ENCODE measurements around the gene CENPH.
"Not testable (repeated sequence)": the region's sequence is repeated elsewhere in the genome, so short reads cannot be mapped to it uniquely, and the experiment has no call there.

The CENPH gene

GRCh38 chr5:69189162-69190086, at the start of gene CENPH:
Gene CENPH (plus strand): TSS chr5:69189583. CDS start chr5:69189635, 52 bp downstream.
- DNase-seq = no peak

DNA sequence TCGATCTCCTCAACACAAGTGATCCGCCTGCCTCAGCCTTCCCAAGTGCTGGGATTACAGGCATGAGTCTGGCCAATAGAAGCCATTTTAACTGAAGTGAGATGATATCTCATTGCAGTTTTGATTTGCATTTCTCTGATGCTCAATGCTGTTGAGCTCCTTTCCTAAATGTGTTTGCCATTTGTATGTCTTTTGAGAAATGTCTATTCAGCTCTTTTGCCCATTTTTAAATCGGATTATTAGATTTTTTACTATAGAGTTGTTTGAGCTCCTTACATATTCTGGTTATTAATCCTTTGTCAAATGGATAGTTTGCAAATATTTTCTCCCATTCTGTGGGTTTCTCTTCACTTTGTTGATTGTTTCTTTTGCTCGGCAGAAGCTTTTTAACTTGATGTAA, 49.1 kb upstream of the CENPH start:
- not testable (repeated sequence) for DNase-seq

DNA sequence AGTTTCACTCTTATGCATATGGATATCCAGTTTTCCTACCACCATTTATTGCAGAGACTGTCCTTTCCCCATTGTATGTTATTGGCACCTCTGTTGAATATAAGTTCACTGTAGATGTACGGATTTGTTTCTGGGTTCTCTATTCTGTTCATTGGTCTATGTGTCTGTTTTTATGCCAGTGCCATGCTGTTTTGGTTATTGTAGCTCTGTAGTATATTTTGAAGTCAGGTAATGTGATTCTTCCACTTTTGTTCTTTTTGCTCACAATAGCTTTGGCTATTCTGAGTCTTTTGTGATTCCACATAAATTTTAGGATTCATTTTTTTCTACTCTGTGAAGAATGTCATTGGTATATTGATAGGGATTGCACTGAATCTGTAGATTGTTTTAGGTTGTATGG, 48.6 kb upstream of the CENPH start:
- DNase-seq = no peak

DNA sequence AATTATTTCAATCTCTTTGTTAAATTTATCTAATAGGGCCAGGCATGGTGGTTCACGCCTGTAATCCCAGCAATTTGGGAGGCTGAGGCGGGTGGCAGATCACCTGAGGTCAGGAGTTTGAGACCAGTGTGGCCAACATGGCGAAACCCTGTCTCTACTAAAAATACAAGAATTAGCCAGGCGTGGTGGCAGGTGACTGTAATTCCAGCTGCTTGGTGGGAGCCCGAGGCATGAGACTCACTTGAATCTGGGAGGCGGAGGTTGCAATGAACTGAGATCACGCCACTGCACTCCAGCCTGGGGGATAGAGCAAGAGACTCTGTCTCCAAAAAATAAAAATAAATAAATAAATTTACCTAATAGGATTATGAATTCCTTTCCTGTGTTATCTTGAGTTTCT, 40.8 kb upstream of the CENPH start:
- not testable (repeated sequence) for DNase-seq

DNA sequence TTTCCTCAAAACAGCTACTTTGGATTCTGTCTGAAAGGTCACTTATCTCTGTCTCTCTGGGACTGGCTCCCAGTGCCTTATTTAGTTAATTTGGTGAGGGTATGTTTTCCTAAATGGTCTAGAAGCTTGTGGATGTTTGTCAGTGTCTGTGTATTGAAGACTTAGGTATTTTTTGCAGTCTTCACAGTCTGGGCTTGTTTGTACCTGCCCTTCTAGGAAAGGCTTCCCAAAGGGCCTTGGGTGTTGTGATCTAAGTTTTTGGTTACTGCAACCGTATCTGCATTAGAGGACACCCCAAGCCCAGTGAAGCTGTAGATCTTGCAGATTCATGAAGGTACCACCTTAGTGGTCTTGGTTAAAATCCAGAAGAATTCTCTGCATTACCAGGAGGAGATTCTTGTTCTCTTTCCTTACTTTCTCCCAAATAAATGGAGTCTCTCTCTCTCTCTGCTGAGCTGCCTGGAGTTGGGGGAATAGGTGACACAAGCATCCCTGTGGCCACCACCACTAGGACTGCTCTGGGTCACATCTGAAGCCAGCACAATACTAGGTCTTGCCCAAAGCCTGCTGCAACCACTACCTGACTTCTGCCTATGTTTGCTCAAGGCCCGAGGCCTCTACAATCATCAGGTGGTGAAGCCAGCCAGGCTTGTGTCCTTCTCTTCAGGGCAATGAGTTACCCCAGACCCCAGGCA, 40.3 kb upstream of the CENPH start:
- DNase-seq = no peak

DNA sequence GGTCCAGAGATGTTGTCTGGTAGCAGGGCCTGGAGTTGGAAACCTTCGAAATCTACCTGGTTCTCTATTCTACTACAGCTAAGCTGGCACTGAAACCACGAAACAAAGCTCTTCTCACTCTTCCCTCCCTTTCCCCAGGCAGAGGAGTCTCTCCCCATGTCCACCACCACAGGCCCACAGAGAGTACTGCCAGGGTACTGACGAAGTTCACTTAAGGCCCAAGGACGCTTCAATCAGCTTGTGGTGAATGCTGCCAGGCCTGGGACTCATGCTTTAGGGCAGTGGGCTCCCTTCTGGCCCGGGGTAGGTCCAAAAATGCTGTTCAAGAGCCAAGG, 39.7 kb upstream of the CENPH start:
- DNase-seq = no peak

- DNase-seq = no peak
These were observed 36.7 kb upstream of the CENPH start for GRCh38 chr5:69152731-69153130.

DNA sequence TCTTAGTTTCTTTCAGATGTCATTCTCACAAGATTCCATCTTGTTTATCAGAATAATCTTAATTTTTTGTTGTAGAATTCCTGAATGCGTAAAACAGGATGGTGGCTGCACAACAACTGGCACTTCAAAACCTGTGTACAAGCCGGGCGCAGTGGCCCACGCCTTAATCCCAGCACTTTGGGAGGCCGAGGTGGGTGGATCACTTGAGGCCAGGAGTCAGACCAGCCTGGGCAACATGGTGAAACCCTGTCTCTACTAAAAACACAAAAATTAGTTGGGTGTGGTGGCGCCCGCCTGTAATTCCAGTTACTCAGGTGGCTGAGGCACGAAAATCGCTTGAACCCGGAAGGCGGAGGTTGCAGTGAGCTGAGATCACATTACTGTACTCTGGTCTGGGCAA, 32.9 kb upstream of the CENPH start:
- no peak for DNase-seq

- no peak for DNase-seq
These were observed 31.3 kb upstream of the CENPH start for GRCh38 chr5:69158039-69158438.

DNA sequence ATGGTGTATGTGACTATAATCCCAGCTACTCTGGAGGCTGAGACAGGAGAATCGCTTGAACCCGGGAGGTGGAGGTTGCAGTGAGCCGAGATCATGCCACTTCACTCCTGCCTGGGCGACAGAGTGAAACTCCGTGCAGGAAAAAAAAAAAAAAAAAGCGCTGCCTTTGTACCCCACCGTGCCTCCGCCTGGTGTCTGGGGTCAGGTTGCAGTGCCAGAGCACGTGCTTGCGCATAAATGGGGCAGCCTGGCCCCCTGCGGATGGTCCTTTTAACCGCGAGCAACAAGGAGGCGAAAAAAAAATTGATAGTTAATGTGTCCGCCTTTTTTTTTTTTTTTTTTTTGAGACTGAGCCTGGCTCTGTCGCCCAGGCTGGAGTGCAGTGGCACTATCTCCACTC, 28.7 kb upstream of the CENPH start:
- no peak for DNase-seq

DNA sequence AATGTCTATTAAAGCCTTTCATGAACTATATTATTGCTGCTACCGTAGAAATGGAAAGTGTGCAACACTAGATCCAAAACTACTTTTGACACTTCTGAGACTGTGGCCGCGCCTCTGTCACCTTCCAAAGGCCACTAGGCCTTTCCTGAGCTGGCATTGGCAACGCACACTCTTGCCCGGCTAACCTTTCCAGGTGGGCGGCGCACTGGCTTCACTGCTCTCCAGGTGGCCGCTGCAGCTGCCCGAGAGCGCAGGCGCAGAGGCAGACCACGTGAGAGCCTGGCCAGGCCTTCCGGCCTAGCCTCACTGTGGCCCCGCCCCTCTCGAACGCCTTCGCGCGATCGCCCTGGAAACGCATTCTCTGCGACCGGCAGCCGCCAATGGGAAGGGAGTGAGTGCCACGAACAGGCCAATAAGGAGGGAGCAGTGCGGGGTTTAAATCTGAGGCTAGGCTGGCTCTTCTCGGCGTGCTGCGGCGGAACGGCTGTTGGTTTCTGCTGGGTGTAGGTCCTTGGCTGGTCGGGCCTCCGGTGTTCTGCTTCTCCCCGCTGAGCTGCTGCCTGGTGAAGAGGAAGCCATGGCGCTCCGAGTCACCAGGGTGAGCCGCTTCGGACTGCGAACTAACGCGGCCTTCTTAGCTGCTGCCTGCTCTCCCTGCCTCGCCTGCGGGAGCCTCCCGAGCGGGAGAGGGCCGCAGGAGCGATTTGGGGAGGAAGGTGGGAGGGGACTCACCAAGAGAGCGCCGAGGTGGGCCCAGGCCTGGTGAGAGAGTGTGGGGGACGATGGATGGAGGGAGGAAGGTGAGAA, 22.5 kb upstream of the CENPH start, which contains the start of gene CCNB1:
Gene CCNB1, plus strand, starts transcription at position 465 of the 807 bp plus-strand sequence. Its CDS starts 113 bp downstream, at position 578.
- peak; percentile 45 for DNase-seq

- DNase-seq = no peak
These were observed 21.9 kb upstream of the CENPH start for GRCh38 chr5:69167493-69167855.

GRCh38 chr5:69167929-69168328, 21.5 kb upstream of the CENPH start:
- DNase-seq = no peak

DNA sequence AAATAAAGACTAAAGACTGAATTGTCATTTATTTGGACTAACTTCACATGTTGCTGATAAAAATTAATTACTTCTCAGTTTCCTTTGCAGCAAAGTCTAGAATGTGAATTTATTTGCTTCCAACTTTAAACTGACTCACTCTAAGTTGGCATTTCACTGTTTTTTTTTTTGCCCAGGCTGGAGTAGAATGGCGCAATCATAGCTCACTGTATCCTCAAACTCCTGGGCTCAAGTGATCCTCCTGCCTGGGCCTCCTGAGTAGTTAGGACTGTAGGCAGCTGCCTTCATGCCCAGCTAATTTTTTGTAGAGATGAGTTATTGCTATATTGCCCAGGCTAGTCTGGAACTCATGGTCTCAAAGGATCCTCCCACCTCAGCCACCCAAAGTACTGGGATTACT, 18.9 kb upstream of the CENPH start:
- DNase-seq = no peak

- DNase-seq = no peak
These were observed 18.4 kb upstream of the CENPH start for GRCh38 chr5:69170969-69171368.

- DNase-seq = not testable (repeated sequence)
These were observed 7.6 kb upstream of the CENPH start for GRCh38 chr5:69181659-69182293.

DNA sequence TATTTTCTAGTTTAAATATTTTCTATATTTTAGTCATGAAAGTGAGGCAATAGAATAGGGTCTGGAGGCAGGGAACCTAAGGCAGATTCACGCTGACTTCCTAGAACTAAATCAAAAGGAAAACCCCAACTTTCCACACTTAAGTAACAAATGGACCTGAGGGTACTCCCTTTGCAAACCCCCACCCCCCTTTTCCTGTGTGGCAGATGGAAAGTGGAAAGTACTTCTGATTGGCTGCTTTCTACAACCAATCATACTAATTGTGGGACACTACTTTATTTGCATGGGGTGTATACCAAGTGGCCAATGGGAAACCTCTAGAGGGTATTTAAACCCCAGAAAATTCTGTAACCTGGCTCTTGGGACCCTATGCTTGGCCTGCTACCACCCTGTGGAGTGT, 4.8 kb upstream of the CENPH start:
- DNase-seq = no peak

GRCh38 chr5:69187342-69187741, 2.0 kb upstream of the CENPH start:
- no peak for DNase-seq

DNA sequence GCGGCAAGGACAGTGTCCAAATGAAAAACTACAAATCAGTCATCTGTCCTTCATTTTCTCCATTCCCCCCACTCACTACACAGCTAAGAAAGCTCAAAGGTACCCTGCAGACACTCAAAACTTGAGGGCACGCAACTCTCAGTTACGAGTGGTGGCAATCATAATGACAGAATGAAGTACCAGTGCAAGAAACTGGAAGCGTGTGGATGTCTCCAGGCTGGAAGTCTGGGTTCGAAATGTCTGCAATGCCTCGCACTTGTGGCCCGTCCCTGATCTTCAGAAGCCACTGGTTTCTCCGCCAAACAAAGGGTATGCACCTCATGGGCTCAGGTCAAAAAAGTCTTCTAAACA, 597 bp upstream of the CENPH start:
- DNase-seq = no peak

GRCh38 chr5:69202497-69202896, 13.1 kb downstream of the CENPH start:
- DNase-seq = no peak

DNA sequence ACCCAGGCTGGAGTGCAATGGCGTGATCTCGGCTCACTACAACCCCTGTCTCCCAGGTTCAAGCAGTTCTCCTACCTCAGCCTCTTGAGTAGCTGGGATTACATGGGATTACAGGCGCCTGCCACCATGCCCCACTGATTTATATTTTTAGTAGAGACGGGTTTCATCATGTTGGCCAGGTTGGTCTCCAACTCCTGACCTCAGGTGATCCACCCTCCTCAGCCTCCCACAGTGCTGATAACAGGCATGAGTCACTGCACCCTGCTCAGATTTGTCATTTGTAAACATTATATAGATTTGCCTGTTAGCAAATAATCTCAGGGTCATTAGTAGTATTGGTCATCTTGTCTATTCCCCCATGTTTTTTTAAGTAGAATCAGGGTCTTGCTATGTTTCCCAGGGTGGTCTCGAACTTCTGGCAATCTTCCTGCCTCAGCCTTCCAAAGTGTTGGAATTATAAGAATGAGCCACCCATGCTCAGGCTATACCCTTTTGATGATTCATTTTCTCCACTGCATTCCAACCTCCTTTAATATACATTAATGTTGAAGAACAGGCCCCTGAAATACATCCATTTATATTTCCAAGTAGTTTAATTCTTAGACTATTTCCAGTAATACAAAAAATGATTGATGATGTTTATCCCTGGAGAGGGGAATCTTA, 17.3 kb downstream of the CENPH start:
- DNase-seq = no peak

DNA sequence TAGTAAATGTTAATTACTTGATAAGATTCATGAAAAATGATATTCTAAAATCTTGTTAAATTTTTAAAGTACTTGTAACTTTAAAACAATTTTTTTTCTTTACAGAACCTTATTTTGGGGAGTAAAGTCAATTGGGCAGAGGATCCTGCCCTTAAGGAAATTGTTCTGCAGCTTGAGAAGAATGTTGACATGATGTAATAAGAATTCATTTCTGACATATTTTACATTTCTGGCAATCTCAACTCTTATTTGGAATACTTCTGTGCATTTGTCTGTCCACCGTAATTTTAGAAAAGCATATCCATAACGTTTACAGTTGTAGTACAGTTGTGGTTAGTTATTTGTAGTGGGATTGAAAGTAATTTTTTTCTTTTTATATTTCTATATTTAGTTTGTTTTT, 20.2 kb downstream of the CENPH start:
- DNase-seq = no peak

DNA sequence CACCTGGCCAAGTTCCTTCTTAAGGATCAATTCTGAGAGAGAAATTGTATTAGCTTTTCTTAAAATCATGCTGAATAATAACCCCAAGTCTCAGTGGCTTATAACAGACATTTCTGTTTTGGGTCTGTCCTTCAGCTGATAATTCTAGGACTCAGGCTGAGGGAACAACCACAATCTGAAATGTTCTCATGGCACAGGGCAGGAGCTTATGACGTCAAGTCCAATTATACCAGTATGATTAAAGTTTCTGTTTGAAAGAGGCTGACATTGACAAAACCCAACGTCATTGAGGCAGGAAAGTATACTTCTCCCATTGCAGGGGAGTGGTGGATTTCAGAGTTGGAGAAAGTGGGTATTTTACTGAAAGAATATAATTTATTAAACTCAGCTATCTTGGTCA, 21.8 kb downstream of the CENPH start:
- DNase-seq = no peak
